HepG2 (cell line): ENCODE data around the gene TLCD1. TPM values are rescaled to one million over a fixed set of nuclear protein-coding genes. Genes with fewer than 3 reads are reported as not detected.

Experiments
- HIVEP1 ChIP-seq: sonication (generic); formaldehyde crosslinking; IDR thresholded peaks from 2 replicates; pipeline ENCODE4 v1.4.0; 2020; ENCODE audit warnings: mild to moderate bottlenecking, missing genetic modification reagents
- HOXA3 ChIP-seq: sonication (generic); formaldehyde crosslinking; IDR thresholded peaks from 2 replicates; pipeline ENCODE4 v1.5.0; 2020; ENCODE audit warnings: missing genetic modification reagents
- MEIS1 ChIP-seq: sonication (generic); formaldehyde crosslinking; IDR thresholded peaks from 2 replicates; pipeline ENCODE4 v1.9.0; 2021; ENCODE audit warnings: mild to moderate bottlenecking, missing genetic modification reagents, moderate library complexity, borderline replicate concordance
- MIER3 ChIP-seq: IDR thresholded peaks from 2 replicates; pipeline ENCODE4 v1.6.1; 2016; ENCODE audit warnings: missing compliant biosample characterization, borderline replicate concordance
- MTF2 ChIP-seq: sonication (generic); formaldehyde crosslinking; IDR thresholded peaks from 2 replicates; pipeline ENCODE4 v1.5.0; 2020; ENCODE audit warnings: missing genetic modification reagents, borderline replicate concordance
- PHB2 ChIP-seq: fragments of 450-650 bp; IDR thresholded peaks from 2 replicates; pipeline ENCODE4 v1.6.1; 2018; ENCODE audit not compliant: partially characterized antibody
- POLR2G ChIP-seq: fragments of 200-400 bp; formaldehyde crosslinking; IDR thresholded peaks from 2 replicates; pipeline ENCODE4 v1.6.1; 2018; ENCODE audit warnings: mild to moderate bottlenecking, low read depth, low read length, moderate library complexity
- ZBTB8A ChIP-seq: sonication (generic); formaldehyde crosslinking; IDR thresholded peaks from 2 replicates; pipeline ENCODE4 v1.4.0; 2020; ENCODE audit warnings: mild to moderate bottlenecking, low read depth, missing genetic modification reagents, borderline replicate concordance
- ZNF235 ChIP-seq: sonication (generic); formaldehyde crosslinking; IDR thresholded peaks from 2 replicates; pipeline ENCODE4 v1.8.1; 2023; ENCODE audit warnings: mild to moderate bottlenecking, missing genetic modification reagents, borderline replicate concordance
- ZNF609 ChIP-seq: sonication (generic); formaldehyde crosslinking; IDR thresholded peaks from 2 replicates; pipeline ENCODE4 v1.4.0; 2020; ENCODE audit warnings: mild to moderate bottlenecking, missing genetic modification reagents, borderline replicate concordance
- ZNF687 ChIP-seq: sonication (generic); formaldehyde crosslinking; IDR thresholded peaks from 2 replicates; pipeline ENCODE4 v1.5.1; 2020; ENCODE audit warnings: mild to moderate bottlenecking, missing genetic modification reagents, moderate library complexity
- polyA plus RNA-seq, 8 experiments: library from polyadenylated mRNA; depleted of rRNA in 3 of 8; stranded (reverse) in 7 of 8; unstranded in 1 of 8; fragments of >200 nt; fragmentation: Illumina TruSeq in 4 of 8; extraction: Trizol in 4 of 8; gene quantifications; 2 replicates each; pipeline versions ENCODE4 v1.2.1 to v1.2.3, GENCODE V29; 2011 to 2016; ENCODE audit warnings: low read depth in 4 of 8, missing spikeins in 1 of 8, mixed read lengths in 1 of 8; ENCODE audit not compliant: insufficient read depth in 1 of 8
- total RNA-seq, 5 experiments: library from RNA; depleted of rRNA; stranded (reverse); fragments of >200 nt; fragmentation: Illumina TruSeq; extraction: Trizol; gene quantifications; 2 replicates each; pipeline ENCODE4 v1.2.3, GENCODE V29; 2016; ENCODE audit warnings: low read depth in 1 of 5
- TF ChIP-seq, protein P1 (sequence below): sonication (generic); formaldehyde crosslinking; IDR thresholded peaks from 2 replicates; pipeline ENCODE4 v1.5.0; 2020; ENCODE audit warnings: mild to moderate bottlenecking, missing genetic modification reagents
- TF ChIP-seq, protein P2 (sequence below): IDR thresholded peaks from 2 replicates; pipeline ENCODE4 v1.6.1; 2012; ENCODE audit warnings: inconsistent platforms
- TF ChIP-seq, protein P3 (sequence below): sonication (generic); formaldehyde crosslinking; IDR thresholded peaks from 2 replicates; pipeline ENCODE4 v1.8.1; 2023; ENCODE audit warnings: mild to moderate bottlenecking, missing genetic modification reagents

The TLCD1 gene
- total and polyA plus RNA-seq, 2 of the 13 experiments (the other 11 are each of a cell fraction or from before 2014, with no cell fraction given), result 14.9 to 19.6 TPM

GRCh38 chr17:28726627-28727491, 826 bp upstream of the TLCD1 start (continued):
- TF ChIP-seq ZNF687 (CRISPR knock-in tag), result peak; percentile 68
- TF ChIP-seq, protein P1, sequence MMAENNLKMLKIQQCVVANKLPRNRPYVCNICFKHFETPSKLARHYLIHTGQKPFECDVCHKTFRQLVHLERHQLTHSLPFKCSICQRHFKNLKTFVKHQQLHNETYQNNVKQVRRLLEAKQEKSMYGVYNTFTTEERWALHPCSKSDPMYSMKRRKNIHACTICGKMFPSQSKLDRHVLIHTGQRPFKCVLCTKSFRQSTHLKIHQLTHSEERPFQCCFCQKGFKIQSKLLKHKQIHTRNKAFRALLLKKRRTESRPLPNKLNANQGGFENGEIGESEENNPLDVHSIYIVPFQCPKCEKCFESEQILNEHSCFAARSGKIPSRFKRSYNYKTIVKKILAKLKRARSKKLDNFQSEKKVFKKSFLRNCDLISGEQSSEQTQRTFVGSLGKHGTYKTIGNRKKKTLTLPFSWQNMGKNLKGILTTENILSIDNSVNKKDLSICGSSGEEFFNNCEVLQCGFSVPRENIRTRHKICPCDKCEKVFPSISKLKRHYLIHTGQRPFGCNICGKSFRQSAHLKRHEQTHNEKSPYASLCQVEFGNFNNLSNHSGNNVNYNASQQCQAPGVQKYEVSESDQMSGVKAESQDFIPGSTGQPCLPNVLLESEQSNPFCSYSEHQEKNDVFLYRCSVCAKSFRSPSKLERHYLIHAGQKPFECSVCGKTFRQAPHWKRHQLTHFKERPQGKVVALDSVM (CRISPR knock-in tag), result peak; percentile 69
- peak; percentile 78 for TF ChIP-seq POLR2G
- TF ChIP-seq PHB2, result no peak
- TF ChIP-seq ZNF609 (CRISPR knock-in tag), result peak; percentile 65; the same call in 1 of the 2 replicates
- TF ChIP-seq, protein P2, sequence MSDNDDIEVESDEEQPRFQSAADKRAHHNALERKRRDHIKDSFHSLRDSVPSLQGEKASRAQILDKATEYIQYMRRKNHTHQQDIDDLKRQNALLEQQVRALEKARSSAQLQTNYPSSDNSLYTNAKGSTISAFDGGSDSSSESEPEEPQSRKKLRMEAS, result peak; percentile 89
- peak; percentile 9; the same call in 1 of the 2 replicates for TF ChIP-seq MIER3 (CRISPR knock-in tag)
- TF ChIP-seq HIVEP1 (CRISPR knock-in tag), result no peak
- TF ChIP-seq MTF2, result peak; percentile 82; the same call in 1 of the 2 replicates
- TF ChIP-seq, protein P3, sequence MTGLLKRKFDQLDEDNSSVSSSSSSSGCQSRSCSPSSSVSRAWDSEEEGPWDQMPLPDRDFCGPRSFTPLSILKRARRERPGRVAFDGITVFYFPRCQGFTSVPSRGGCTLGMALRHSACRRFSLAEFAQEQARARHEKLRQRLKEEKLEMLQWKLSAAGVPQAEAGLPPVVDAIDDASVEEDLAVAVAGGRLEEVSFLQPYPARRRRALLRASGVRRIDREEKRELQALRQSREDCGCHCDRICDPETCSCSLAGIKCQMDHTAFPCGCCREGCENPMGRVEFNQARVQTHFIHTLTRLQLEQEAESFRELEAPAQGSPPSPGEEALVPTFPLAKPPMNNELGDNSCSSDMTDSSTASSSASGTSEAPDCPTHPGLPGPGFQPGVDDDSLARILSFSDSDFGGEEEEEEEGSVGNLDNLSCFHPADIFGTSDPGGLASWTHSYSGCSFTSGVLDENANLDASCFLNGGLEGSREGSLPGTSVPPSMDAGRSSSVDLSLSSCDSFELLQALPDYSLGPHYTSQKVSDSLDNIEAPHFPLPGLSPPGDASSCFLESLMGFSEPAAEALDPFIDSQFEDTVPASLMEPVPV (CRISPR knock-in tag), result no peak
- TF ChIP-seq ZBTB8A, result 0 out of 2 replicates have a peak, but pooled peaks have one; percentile 35
- peak; percentile 94; the same call in 1 of the 2 replicates for TF ChIP-seq MEIS1 (CRISPR knock-in tag)
- peak; percentile 56 for TF ChIP-seq HOXA3 (CRISPR knock-in tag)
- peak; percentile 75; the same call in 1 of the 2 replicates for TF ChIP-seq ZNF235
